Suppressor macrophage (primary cell): Measurements from ENCODE around the gene KDF1.
A peak's percentile ranks its signal among the peaks of the same experiment; 100 is the strongest.
"Not testable (repeated sequence)": the region's sequence is repeated elsewhere in the genome, so short reads cannot be mapped to it uniquely, and the experiment has no call there.

Experiments
- DNase-seq, 4 experiments: peaks; one replicate each; pipeline ENCODE4 v3.0.0-alpha.2; 2020 to 2022

KDF1 gene

GRCh38 chr1:26994020-26994786 lies 33.9 kb upstream of the KDF1 start:
- peak in 2 of 4 experiments; percentile 31 to 52 for DNase-seq

GRCh38 chr1:26993237-26994019 lies 33.2 kb upstream of the KDF1 start, which contains the start of gene TRNP1:
Gene TRNP1, plus strand, starts transcription at chr1:26993692. Its CDS starts 95 bp downstream, at chr1:26993787.
- DNase-seq: peak; percentile 43 to 75 (median 56)

- peak; percentile 56 to 74 (median 68) for DNase-seq
Observed at GRCh38 chr1:26991310-26992116, 31.2 kb upstream of the KDF1 start.

GRCh38 chr1:26989403-26990109 lies 29.3 kb upstream of the KDF1 start:
- not testable (repeated sequence) for DNase-seq

- no peak for DNase-seq
Observed at GRCh38 chr1:26986658-26987057, 26.4 kb upstream of the KDF1 start.

GRCh38 chr1:26984291-26984690 lies 24.0 kb upstream of the KDF1 start:
- DNase-seq: no peak

- no peak for DNase-seq
Observed at GRCh38 chr1:26983863-26984262, 23.6 kb upstream of the KDF1 start.

GRCh38 chr1:26981146-26981846 lies 21.0 kb upstream of the KDF1 start:
- DNase-seq: no peak

- peak; percentile 63 to 84 (median 75) for DNase-seq
Observed at GRCh38 chr1:26978901-26979300, 18.6 kb upstream of the KDF1 start.

GRCh38 chr1:26976621-26977510 lies 16.6 kb upstream of the KDF1 start:
- DNase-seq: no peak

GRCh38 chr1:26972821-26973220 lies 12.6 kb upstream of the KDF1 start:
- no peak for DNase-seq

GRCh38 chr1:26972390-26972789 lies 12.1 kb upstream of the KDF1 start:
- DNase-seq: no peak

GRCh38 chr1:26971590-26971989 lies 11.3 kb upstream of the KDF1 start:
- no peak for DNase-seq

GRCh38 chr1:26970810-26971209 lies 10.5 kb upstream of the KDF1 start:
- no peak for DNase-seq

- no peak for DNase-seq
Observed at GRCh38 chr1:26965628-26966027, 5.4 kb upstream of the KDF1 start.

- no peak for DNase-seq
Observed at GRCh38 chr1:26965213-26965612, 4.9 kb upstream of the KDF1 start.

GRCh38 chr1:26961826-26962225 lies 1.6 kb upstream of the KDF1 start:
- DNase-seq: no peak

GRCh38 chr1:26960625-26960966 lies 328 bp upstream of the KDF1 start:
- no peak for DNase-seq

- DNase-seq: no peak
Observed at GRCh38 chr1:26959270-26959669, 998 bp downstream of the KDF1 start.

- no peak for DNase-seq
Observed at GRCh38 chr1:26957306-26957705, 3.0 kb downstream of the KDF1 start.

- DNase-seq: no peak
Observed at GRCh38 chr1:26956321-26956720, 3.9 kb downstream of the KDF1 start.
